Endodermal cell (in vitro differentiated cells): ENCODE data around the gene ABHD16A. TPM values are rescaled to one million over a fixed set of nuclear protein-coding genes. Genes with fewer than 3 reads are reported as not detected.
A peak's percentile ranks its signal among the peaks of the same experiment; 100 is the strongest.

Experiments used
- DNase-seq: peaks from one replicate; pipeline ENCODE4 v3.0.0-alpha.2; 2017
- H3K27ac ChIP-seq: 2 replicates; pipeline ENCODE4 v1.5.1; 2013; ENCODE audit warnings: mild to moderate bottlenecking, low read depth, low read length, moderate library complexity
- H3K27me3 ChIP-seq: 2 replicates; pipeline ENCODE4 v1.6.1; 2013; ENCODE audit warnings: mild to moderate bottlenecking, low read length, moderate library complexity; ENCODE audit not compliant: insufficient read depth, control insufficient read depth, poor library complexity, severe bottlenecking
- H3K36me3 ChIP-seq: 2 replicates; pipeline ENCODE4 v1.7.0; 2013; ENCODE audit warnings: mild to moderate bottlenecking, low read length, moderate library complexity; ENCODE audit not compliant: control insufficient read depth, insufficient read depth
- H3K4me1 ChIP-seq: one replicate; pipeline ENCODE4 v1.7.0; 2013; ENCODE audit warnings: low read length; ENCODE audit not compliant: control insufficient read depth, insufficient read depth
- H3K4me3 ChIP-seq: 2 replicates; pipeline ENCODE4 v1.5.1; 2013; ENCODE audit warnings: mild to moderate bottlenecking, low read length, moderate library complexity
- H3K9ac ChIP-seq: 2 replicates; pipeline ENCODE4 v1.6.1; 2013; ENCODE audit warnings: mild to moderate bottlenecking, low read length, moderate library complexity; ENCODE audit not compliant: poor library complexity, severe bottlenecking; ENCODE audit errors: extremely low read depth
- H3K9me3 ChIP-seq: 2 replicates; pipeline ENCODE4 v1.6.1; 2013; ENCODE audit warnings: mild to moderate bottlenecking, low read length, moderate library complexity; ENCODE audit not compliant: control insufficient read depth
- H3K27ac Mint-ChIP-seq: 2 replicates; pipeline ENCODE4 v1.8.0; 2020; ENCODE audit warnings: mixed read lengths
- H3K27me3 Mint-ChIP-seq: 2 replicates; pipeline ENCODE4 v1.8.0; 2021; ENCODE audit warnings: mild to moderate bottlenecking, mixed read lengths; ENCODE audit not compliant: insufficient read depth
- H3K36me3 Mint-ChIP-seq: 2 replicates; pipeline ENCODE4 v1.8.0; 2020; ENCODE audit warnings: low read depth, mixed read lengths
- H3K4me1 Mint-ChIP-seq: 2 replicates; pipeline ENCODE4 v1.8.0; 2020; ENCODE audit warnings: mixed read lengths
- H3K4me3 Mint-ChIP-seq: 2 replicates; pipeline ENCODE4 v1.8.0; 2020; ENCODE audit warnings: mild to moderate bottlenecking, moderate library complexity, mixed read lengths
- H3K9me3 Mint-ChIP-seq: 2 replicates; pipeline ENCODE4 v1.8.0; 2020; ENCODE audit warnings: mild to moderate bottlenecking, mixed read lengths
- WGBS, 2 experiments: methylation state at CpG; one replicate each; pipeline versions ENCODE4 v1.1.5 to v1.1.7; 2013; ENCODE audit warnings: missing lambda C conversion rate in 2 of 2, mixed read lengths in 1 of 2; ENCODE audit not compliant: insufficient coverage in 1 of 2, insufficient read length in 1 of 2; 5-methylcytosine and 5-hydroxymethylcytosine counted together
- total RNA-seq, 2 donors: library from RNA; stranded (reverse); fragmentation: NEBNext Ultra II Directional in 1 of 2; extraction: Animal tissue kit (Norgen Biotek cat#: 25700) in 1 of 2; gene quantifications; 2 replicates in 1 of 2; 3 replicates in 1 of 2; pipeline ENCODE4 v1.2.1, GENCODE V29; 2021
- TF ChIP-seq, protein P1 (sequence below): fragments of 200-600 bp; sonication (generic); conservative IDR thresholded peaks from 2 replicates; pipeline ENCODE4 v1.5.0; 2021; ENCODE audit warnings: antibody characterized with exemption, mild to moderate bottlenecking

The ABHD16A gene
- total RNA-seq, 2 donors from 2014 or later, result 38.3 to 59.5 TPM

DNA sequence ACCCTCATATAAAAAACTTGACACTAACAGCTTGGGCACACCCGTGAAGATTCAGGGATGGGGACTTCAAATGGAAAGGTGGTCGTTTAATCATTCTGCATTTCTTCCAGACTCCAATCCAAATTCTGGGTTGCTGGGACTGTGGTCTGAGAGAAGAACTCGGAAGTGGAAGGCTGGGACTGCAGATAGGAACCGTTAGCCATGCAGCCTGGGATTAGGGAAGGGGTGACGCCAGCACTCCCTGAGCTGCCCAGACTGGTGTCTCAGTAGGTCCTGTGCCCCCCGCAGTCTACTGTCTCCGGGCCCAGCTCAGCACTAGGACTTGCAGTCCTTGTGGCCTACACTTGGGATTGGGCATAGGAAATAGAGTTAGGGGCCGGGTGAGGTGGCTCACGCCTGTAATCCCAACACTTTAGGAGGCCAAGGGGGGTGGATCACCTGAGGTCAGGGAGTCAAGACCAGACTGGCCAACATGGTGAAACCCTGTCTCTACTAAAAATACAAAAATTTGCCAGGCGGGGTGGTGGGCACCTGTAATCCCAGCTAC is 33.7 kb upstream of the ABHD16A start:
- TF ChIP-seq, protein P1, sequence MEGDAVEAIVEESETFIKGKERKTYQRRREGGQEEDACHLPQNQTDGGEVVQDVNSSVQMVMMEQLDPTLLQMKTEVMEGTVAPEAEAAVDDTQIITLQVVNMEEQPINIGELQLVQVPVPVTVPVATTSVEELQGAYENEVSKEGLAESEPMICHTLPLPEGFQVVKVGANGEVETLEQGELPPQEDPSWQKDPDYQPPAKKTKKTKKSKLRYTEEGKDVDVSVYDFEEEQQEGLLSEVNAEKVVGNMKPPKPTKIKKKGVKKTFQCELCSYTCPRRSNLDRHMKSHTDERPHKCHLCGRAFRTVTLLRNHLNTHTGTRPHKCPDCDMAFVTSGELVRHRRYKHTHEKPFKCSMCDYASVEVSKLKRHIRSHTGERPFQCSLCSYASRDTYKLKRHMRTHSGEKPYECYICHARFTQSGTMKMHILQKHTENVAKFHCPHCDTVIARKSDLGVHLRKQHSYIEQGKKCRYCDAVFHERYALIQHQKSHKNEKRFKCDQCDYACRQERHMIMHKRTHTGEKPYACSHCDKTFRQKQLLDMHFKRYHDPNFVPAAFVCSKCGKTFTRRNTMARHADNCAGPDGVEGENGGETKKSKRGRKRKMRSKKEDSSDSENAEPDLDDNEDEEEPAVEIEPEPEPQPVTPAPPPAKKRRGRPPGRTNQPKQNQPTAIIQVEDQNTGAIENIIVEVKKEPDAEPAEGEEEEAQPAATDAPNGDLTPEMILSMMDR, result no peak
- Mint-ChIP-seq H3K36me3 (peaks cover 33% of the 10 kb centered on the region), H3K4me1 (peaks cover 41% of the 10 kb centered on the region), H3K27ac (peak overlapping the region; percentile 93), H3K4me3 (peak overlapping the region; percentile 99), H3K27me3 (no peaks in the 10 kb centered on the region), H3K9me3 (no peaks in the 10 kb centered on the region)
- Histone ChIP-seq H3K36me3 (peaks cover 29% of the 10 kb centered on the region), H3K27ac (peak overlapping the region; percentile 87), H3K9ac (peak overlapping the region; percentile 26), H3K4me1 (peaks cover 18% of the 10 kb centered on the region), H3K4me3 (peak overlapping the region; percentile 98), H3K9me3 (no peaks in the 10 kb centered on the region), H3K27me3 (no peaks in the 10 kb centered on the region)
- 50 to 53% methylated on average over 8 to 10 of the region's 10 CpGs for WGBS, 2 experiments
- peak; percentile 64 for DNase-seq

DNA sequence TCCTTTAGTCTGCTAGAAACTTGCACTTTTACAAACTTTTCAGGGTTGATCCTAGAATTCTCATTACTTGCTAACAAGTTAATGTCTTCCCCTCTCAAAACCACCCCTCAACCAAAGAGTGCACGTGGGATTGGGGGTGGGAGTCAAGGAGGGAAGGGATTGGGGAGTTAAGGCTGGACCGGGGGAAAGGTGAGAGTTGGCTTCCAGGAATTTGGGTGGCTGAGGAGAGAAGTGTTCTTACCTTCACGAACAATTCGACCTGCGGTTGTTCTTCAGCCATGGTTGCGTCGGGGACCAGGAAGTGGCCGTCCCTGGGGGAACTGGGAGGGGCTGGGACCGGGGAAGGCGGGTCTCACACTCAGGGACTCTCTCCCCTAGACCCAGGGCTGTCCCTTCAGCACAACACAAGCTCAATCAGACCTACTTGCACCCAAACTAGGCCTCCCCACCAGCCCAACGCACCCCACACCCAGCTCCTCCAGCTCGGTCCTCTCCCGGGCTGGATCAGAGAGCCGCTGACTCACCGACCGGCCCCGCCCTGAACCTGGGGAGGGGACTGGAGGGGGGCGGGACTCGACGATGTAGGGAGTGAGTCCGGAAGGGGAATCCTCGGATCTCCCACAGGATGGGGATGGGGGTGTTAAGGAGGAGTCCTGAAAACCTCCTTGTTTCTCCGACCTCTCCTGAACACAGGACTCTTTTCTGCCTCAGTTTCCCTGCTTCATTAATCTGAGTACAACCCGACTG is 33.1 kb upstream of the ABHD16A start, which contains the start of gene CLIC1:
Gene CLIC1 (minus strand): TSS at position 510 of the 747 bp plus-strand sequence. CDS start 230 bp downstream, at position 280.
- peak within 1 kb of the TSS; percentile 99 for H3K4me3 Mint-ChIP-seq
- H3K9ac ChIP-seq, result peak within 1 kb of the TSS; percentile 88
- H3K4me1 ChIP-seq, result peaks cover 18% of the 10 kb centered on the region
- H3K27me3 ChIP-seq, result no peaks in the 10 kb centered on the region
- H3K4me1 Mint-ChIP-seq, result peaks cover 41% of the 10 kb centered on the region
- peak within 1 kb of the TSS; percentile 87 for H3K27ac ChIP-seq
- H3K9me3 Mint-ChIP-seq, result no peaks in the 10 kb centered on the region
- peak within 1 kb of the TSS; percentile 93 for H3K27ac Mint-ChIP-seq
- H3K4me3 ChIP-seq, result peak within 1 kb of the TSS; percentile 98
- TF ChIP-seq, protein P1, result no peak
- DNase-seq, result peak; percentile 93
- H3K9me3 ChIP-seq, result no peaks in the 10 kb centered on the region
- H3K36me3 ChIP-seq, result peaks cover 32% of the 10 kb centered on the region
- 0% methylated on average over 4 to 24 of the region's 24 CpGs for WGBS, 2 experiments
- H3K36me3 Mint-ChIP-seq, result peaks cover 31% of the 10 kb centered on the region
- H3K27me3 Mint-ChIP-seq, result no peaks in the 10 kb centered on the region

DNA sequence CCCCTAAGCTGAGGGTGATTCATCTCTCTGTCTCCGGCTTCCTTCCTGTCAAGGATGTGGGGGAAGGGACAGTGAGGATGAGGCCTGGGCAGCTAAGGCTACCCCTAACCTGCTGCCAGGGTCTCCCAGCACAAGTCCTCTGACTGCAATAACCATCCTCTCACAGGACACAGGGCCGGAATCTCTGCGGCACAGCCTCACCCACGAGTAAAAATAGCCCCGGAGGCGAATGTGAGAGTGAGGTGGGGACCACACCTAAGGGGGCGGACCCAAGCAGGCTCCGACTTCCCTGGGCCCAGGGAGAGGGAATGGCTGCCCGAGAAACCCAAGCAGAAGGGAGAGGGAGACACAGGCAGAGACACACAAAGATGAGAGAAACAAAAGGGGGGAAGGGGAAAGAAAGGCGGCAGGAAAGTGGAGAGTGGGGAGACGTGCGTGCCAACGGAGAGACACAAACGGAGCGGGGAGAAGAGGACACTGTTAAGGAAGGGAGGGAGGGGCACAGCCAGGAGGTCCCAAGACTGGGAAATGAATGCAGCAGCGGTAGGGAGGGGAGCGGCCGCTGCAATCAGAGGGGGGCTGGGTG is 31.8 kb upstream of the ABHD16A start:
- peak; percentile 87 for DNase-seq
- Histone ChIP-seq H3K27ac (no peak overlapping the region), H3K4me3 (peak overlapping the region; percentile 98), H3K9ac (peak overlapping the region; percentile 88), H3K27me3 (no peaks in the 10 kb centered on the region), H3K36me3 (peaks cover 41% of the 10 kb centered on the region), H3K9me3 (no peaks in the 10 kb centered on the region), H3K4me1 (peaks cover 18% of the 10 kb centered on the region)
- peaks cover 32% of the 10 kb centered on the region for H3K36me3 Mint-ChIP-seq
- 1% methylated on average over 10 to 18 of the region's 18 CpGs for WGBS, 2 experiments
- H3K4me3 Mint-ChIP-seq, result peak overlapping the region; percentile 99
- H3K27ac Mint-ChIP-seq, result peak overlapping the region; percentile 93
- TF ChIP-seq, protein P1, result no peak
- H3K4me1 Mint-ChIP-seq, result peaks cover 49% of the 10 kb centered on the region
- no peaks in the 10 kb centered on the region for H3K9me3 Mint-ChIP-seq
- no peaks in the 10 kb centered on the region for H3K27me3 Mint-ChIP-seq
